DOHH2 (cell line): ENCODE results near the gene KRT20.

ENCODE experiments used
- H3F3A ChIP-seq: fragments of 200-600 bp; sonication (generic), shearing (Covaris generic); 2 replicates; pipeline ENCODE4 v1.6.0; 2016; ENCODE audit warnings: antibody characterized with exemption, mild to moderate bottlenecking; ENCODE audit not compliant: control insufficient read depth, insufficient read depth
- H3K27ac ChIP-seq: fragments of 200-600 bp; sonication (generic); 2 replicates; pipeline ENCODE4 v1.5.1; 2014; ENCODE audit warnings: low read depth, mild to moderate bottlenecking, low read length, moderate library complexity
- H3K27me3 ChIP-seq: fragments of 200-600 bp; sonication (generic); 2 replicates; pipeline ENCODE4 v1.6.1; 2014; ENCODE audit warnings: mild to moderate bottlenecking, low read length, mixed read lengths; ENCODE audit not compliant: control insufficient read depth
- H3K36me3 ChIP-seq: fragments of 200-600 bp; sonication (generic); 2 replicates; pipeline ENCODE4 v1.6.1; 2014; ENCODE audit warnings: mild to moderate bottlenecking, low read length, moderate library complexity, mixed read lengths; ENCODE audit not compliant: control insufficient read depth
- H3K4me1 ChIP-seq: fragments of 200-600 bp; sonication (generic); 2 replicates; pipeline ENCODE4 v1.6.1; 2014; ENCODE audit warnings: mild to moderate bottlenecking, low read length, mixed read lengths; ENCODE audit not compliant: control insufficient read depth
- H3K4me2 ChIP-seq: fragments of 200-600 bp; sonication (generic); 2 replicates; pipeline ENCODE4 v1.6.0; 2014; ENCODE audit warnings: mild to moderate bottlenecking, low read length, moderate library complexity
- H3K4me3 ChIP-seq: fragments of 200-600 bp; sonication (generic); 2 replicates; pipeline ENCODE4 v1.5.1; 2014; ENCODE audit warnings: mild to moderate bottlenecking, low read length, mixed read lengths
- H3K79me2 ChIP-seq: fragments of 200-600 bp; sonication (generic); 2 replicates; pipeline ENCODE4 v1.6.1; 2014; ENCODE audit warnings: mild to moderate bottlenecking, low read length, mixed read lengths; ENCODE audit not compliant: control insufficient read depth
- H3K9me2 ChIP-seq: fragments of 200-600 bp; sonication (generic); replicated peaks from 2 replicates; pipeline ENCODE4 v1.6.1; 2014; ENCODE audit warnings: mild to moderate bottlenecking, low read length, mixed read lengths; ENCODE audit not compliant: control insufficient read depth
- H3K9me3 ChIP-seq: fragments of 200-600 bp; sonication (generic); 2 replicates; pipeline ENCODE4 v1.6.1; 2014; ENCODE audit warnings: antibody characterized with exemption, low read length, mixed read lengths; ENCODE audit not compliant: control insufficient read depth, insufficient read depth
- H4K20me1 ChIP-seq: fragments of 200-600 bp; sonication (generic); 2 replicates; pipeline ENCODE4 v1.6.0; 2014; ENCODE audit warnings: low read depth, mild to moderate bottlenecking, antibody characterized with exemption, low read length, moderate library complexity; ENCODE audit not compliant: control insufficient read depth, insufficient read depth
- EZH2phosphoT487 ChIP-seq: fragments of 200-600 bp; sonication (generic); IDR thresholded peaks from 2 replicates; pipeline ENCODE4 v1.6.1; 2017; ENCODE audit warnings: borderline replicate concordance, mild to moderate bottlenecking, antibody characterized with exemption, low read length, moderate library complexity, mixed read lengths
- TF ChIP-seq, protein P1 (sequence below): fragments of 200-600 bp; sonication (generic); IDR thresholded peaks from one replicate; pipeline ENCODE4 v1.5.1; 2014; ENCODE audit warnings: antibody characterized with exemption, mild to moderate bottlenecking, low read depth, low read length; ENCODE audit not compliant: poor library complexity, severe bottlenecking

The KRT20 gene

DNA sequence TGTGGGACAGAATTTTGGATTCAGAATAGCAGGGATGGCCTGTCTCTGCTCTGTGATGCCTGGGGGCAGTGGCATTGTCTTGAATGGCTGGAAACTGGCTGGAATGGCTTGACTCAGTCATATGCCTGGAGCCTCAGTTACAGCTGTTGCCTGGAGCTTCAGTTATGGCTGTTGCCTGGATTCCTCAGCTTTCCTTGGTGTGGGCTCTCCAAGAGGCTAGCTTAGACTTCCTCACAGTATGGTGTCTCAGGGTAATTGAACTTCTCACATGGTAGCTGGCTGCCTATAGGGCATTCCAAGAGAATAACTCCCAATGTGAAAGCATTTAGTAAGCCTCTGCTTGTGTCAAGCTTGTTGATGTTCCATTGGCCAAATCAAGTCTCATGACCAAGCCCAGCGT, 31.3 kb upstream of the KRT20 start:
- H4K20me1 ChIP-seq: no peaks in the 10 kb centered on the region
- no peak for TF ChIP-seq EZH2phosphoT487
- TF ChIP-seq, protein P1, sequence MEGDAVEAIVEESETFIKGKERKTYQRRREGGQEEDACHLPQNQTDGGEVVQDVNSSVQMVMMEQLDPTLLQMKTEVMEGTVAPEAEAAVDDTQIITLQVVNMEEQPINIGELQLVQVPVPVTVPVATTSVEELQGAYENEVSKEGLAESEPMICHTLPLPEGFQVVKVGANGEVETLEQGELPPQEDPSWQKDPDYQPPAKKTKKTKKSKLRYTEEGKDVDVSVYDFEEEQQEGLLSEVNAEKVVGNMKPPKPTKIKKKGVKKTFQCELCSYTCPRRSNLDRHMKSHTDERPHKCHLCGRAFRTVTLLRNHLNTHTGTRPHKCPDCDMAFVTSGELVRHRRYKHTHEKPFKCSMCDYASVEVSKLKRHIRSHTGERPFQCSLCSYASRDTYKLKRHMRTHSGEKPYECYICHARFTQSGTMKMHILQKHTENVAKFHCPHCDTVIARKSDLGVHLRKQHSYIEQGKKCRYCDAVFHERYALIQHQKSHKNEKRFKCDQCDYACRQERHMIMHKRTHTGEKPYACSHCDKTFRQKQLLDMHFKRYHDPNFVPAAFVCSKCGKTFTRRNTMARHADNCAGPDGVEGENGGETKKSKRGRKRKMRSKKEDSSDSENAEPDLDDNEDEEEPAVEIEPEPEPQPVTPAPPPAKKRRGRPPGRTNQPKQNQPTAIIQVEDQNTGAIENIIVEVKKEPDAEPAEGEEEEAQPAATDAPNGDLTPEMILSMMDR: no peak
- H3K79me2 ChIP-seq: no peaks in the 10 kb centered on the region
- no peaks in the 10 kb centered on the region for H3K9me3 ChIP-seq
- 0 out of 2 replicates have a peak, but pooled peaks cover 2% of the 10 kb centered on the region for H3K27me3 ChIP-seq
- no peaks in the 10 kb centered on the region for H3K36me3 ChIP-seq
- H3K4me2 ChIP-seq: no peak overlapping the region
- H3K4me3 ChIP-seq: no peak overlapping the region
- no peaks in the 10 kb centered on the region for H3K9me2 ChIP-seq
- H3F3A ChIP-seq: no peaks in the 10 kb centered on the region
- no peaks in the 10 kb centered on the region for H3K4me1 ChIP-seq
- no peak overlapping the region for H3K27ac ChIP-seq

DNA sequence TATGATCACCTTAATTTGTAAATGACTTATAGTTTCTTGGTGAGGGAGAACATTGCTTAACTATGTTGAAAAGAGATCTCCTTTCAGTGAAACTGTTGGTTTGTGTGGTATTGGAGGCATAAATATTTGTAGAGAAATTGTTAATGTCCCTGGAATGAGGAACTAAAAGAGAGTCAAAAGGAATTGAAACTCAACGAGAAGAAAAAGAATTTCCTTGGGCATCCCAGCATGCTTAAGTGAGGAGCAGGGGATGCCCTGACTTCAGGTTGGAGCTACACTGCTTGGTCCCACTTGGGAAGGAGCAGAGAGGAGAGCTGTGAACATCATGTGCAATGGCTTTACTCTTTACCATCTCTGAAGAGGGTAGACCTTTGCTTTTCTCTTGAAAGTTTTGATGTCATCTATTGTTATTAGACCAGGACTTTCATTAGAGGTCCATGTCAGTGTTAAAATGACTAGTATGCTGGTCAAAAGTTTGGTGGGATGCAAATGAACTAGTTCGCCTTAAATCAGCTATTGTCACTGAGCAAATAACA, 30.7 kb upstream of the KRT20 start:
- Histone ChIP-seq H3K27ac (no peak overlapping the region), H3K79me2 (no peaks in the 10 kb centered on the region), H3K4me1 (no peaks in the 10 kb centered on the region), H3K27me3 (peaks cover 5% of the 10 kb centered on the region), H4K20me1 (no peaks in the 10 kb centered on the region), H3F3A (no peaks in the 10 kb centered on the region), H3K4me2 (no peak overlapping the region), H3K4me3 (no peak overlapping the region), H3K9me3 (no peaks in the 10 kb centered on the region), H3K36me3 (no peaks in the 10 kb centered on the region), H3K9me2 (no peaks in the 10 kb centered on the region)
- TF ChIP-seq, protein P1: no peak
- no peak for TF ChIP-seq EZH2phosphoT487

DNA sequence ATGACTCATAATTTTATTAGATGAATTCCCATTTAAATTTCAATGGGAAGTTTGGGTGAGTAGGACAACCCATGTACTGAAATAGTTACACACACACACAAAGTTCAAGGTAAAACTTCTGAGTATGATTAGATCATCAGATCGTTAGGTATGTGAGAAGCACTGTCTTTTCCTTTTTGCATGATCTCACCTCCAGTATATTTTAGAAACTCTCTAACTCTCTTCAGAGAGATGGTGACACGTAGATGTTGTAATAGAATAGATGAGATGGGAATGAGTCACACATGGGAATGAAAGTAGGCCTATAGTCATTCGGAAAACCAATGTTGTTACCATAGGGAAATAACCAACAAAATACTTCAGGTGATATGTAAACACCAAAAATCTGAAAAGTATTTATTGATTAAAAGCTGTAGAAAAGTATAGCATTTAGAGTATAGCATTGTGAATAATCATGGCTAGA, 30.2 kb upstream of the KRT20 start:
- TF ChIP-seq, protein P1: no peak
- no peak for TF ChIP-seq EZH2phosphoT487
- H4K20me1 ChIP-seq: no peaks in the 10 kb centered on the region
- H3K9me2 ChIP-seq: no peaks in the 10 kb centered on the region
- H3K27me3 ChIP-seq: peaks cover 9% of the 10 kb centered on the region
- H3K4me3 ChIP-seq: no peak overlapping the region
- no peak overlapping the region for H3K4me2 ChIP-seq
- H3K79me2 ChIP-seq: no peaks in the 10 kb centered on the region
- H3K36me3 ChIP-seq: no peaks in the 10 kb centered on the region
- H3K9me3 ChIP-seq: no peaks in the 10 kb centered on the region
- H3F3A ChIP-seq: no peaks in the 10 kb centered on the region
- H3K4me1 ChIP-seq: no peaks in the 10 kb centered on the region
- no peak overlapping the region for H3K27ac ChIP-seq
